Measurements from ENCODE around the gene ADD2. TPM values are rescaled to one million over a fixed set of nuclear protein-coding genes. Genes with fewer than 3 reads are reported as not detected.

Gene ADD2
- total RNA-seq, 1 donor from 2014 or later: 0.15 TPM

- no peak for DNase-seq (ENCODE audit: low spot score)
- TF ChIP-seq CTCF (IDR thresholded peaks at IDR 0.05): no peak
- no peak overlapping the region for H3K27ac Mint-ChIP-seq (ENCODE audit: unreplicated experiment)
- no peaks in the 10 kb centered on the region for H3K36me3 Mint-ChIP-seq (ENCODE audit: low read depth)
- H3K27me3 Mint-ChIP-seq (ENCODE audit: low read depth): peaks cover 15% of the 10 kb centered on the region
- H3K4me3 Mint-ChIP-seq (ENCODE audit: unreplicated experiment): no peak overlapping the region
- H3K4me1 Mint-ChIP-seq (ENCODE audit: low read depth): no peaks in the 10 kb centered on the region
- peaks cover 3% of the 10 kb centered on the region for H3K9me3 Mint-ChIP-seq (ENCODE audit: low read depth)
These were observed 19.8 kb downstream of the ADD2 start for GRCh38 chr2:70748002-70748784.

GRCh38 chr2:70747284-70747683 lies 20.7 kb downstream of the ADD2 start:
- TF ChIP-seq CTCF (IDR thresholded peaks at IDR 0.05): no peak
- Mint-ChIP-seq H3K36me3 (ENCODE audit: low read depth) (no peaks in the 10 kb centered on the region), H3K27me3 (ENCODE audit: low read depth) (peaks cover 15% of the 10 kb centered on the region), H3K9me3 (ENCODE audit: low read depth) (peaks cover 3% of the 10 kb centered on the region), H3K4me1 (ENCODE audit: low read depth) (no peaks in the 10 kb centered on the region), H3K4me3 (ENCODE audit: unreplicated experiment) (no peak overlapping the region), H3K27ac (ENCODE audit: unreplicated experiment) (no peak overlapping the region)
- no peak for DNase-seq (ENCODE audit: low spot score)

GRCh38 chr2:70746094-70746974 lies 21.7 kb downstream of the ADD2 start:
- DNase-seq (ENCODE audit: low spot score): no peak
- H3K4me1 Mint-ChIP-seq (ENCODE audit: low read depth): no peaks in the 10 kb centered on the region
- no peaks in the 10 kb centered on the region for H3K36me3 Mint-ChIP-seq (ENCODE audit: low read depth)
- H3K27ac Mint-ChIP-seq (ENCODE audit: unreplicated experiment): no peak overlapping the region
- TF ChIP-seq CTCF (IDR thresholded peaks at IDR 0.05): no peak
- H3K4me3 Mint-ChIP-seq (ENCODE audit: unreplicated experiment): no peak overlapping the region
- peaks cover 3% of the 10 kb centered on the region for H3K9me3 Mint-ChIP-seq (ENCODE audit: low read depth)
- peaks cover 17% of the 10 kb centered on the region for H3K27me3 Mint-ChIP-seq (ENCODE audit: low read depth)

DNA sequence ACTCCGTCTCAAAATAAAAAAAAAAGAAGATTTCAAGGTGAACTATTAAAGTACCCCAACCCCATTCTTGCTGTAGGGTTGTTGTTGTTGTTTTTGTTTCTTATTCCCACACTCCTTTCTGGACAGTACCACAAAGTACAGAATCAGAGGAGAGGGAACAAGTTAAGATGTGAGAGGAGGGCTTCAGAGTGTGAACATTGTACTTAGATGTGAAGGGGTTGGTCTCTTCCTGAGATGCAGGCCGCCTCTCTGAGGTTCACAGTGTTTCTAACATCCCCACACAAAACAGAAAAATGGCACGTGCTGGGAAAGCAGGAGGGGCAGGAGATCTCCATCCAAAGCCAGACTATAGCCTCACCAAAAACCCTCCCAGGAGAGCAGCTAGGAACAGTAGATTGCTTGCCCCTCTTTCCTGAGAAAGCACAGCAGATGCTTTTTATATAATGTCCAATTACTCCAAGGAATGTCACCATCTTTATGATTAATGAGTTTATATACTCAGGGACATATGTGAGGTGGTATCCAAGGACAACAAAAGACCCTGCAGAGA lies 22.6 kb downstream of the ADD2 start:
- Mint-ChIP-seq H3K9me3 (ENCODE audit: low read depth) (peaks cover 3% of the 10 kb centered on the region), H3K4me3 (ENCODE audit: unreplicated experiment) (no peak overlapping the region), H3K27me3 (ENCODE audit: low read depth) (peaks cover 20% of the 10 kb centered on the region), H3K4me1 (ENCODE audit: low read depth) (no peaks in the 10 kb centered on the region), H3K27ac (ENCODE audit: unreplicated experiment) (no peak overlapping the region), H3K36me3 (ENCODE audit: low read depth) (no peaks in the 10 kb centered on the region)
- DNase-seq (ENCODE audit: low spot score): no peak
- no peak for TF ChIP-seq CTCF (IDR thresholded peaks at IDR 0.05)

DNA sequence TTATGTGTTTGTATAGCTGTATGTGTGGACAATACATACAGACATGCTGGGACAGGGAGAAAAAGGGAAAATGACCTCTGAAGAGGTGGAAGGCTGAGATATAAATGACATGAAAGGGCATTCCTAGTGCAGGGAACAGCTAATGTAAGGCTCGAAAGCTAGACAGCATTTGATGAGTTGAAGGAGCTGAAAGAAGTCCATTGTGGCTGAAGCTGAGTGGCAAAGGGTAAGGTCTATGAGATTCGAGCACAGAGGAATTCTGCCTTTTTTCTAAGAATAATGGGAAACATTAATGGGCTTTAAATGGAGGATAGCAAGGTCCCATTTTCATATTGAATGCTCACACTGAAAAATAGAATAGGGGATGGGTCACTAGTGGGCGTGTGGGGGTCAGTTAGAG lies 23.6 kb downstream of the ADD2 start:
- Mint-ChIP-seq H3K36me3 (ENCODE audit: low read depth) (no peaks in the 10 kb centered on the region), H3K9me3 (ENCODE audit: low read depth) (peaks cover 3% of the 10 kb centered on the region), H3K27ac (ENCODE audit: unreplicated experiment) (no peak overlapping the region), H3K4me1 (ENCODE audit: low read depth) (no peaks in the 10 kb centered on the region), H3K4me3 (ENCODE audit: unreplicated experiment) (no peak overlapping the region), H3K27me3 (ENCODE audit: low read depth) (peaks cover 16% of the 10 kb centered on the region)
- DNase-seq (ENCODE audit: low spot score): no peak
- TF ChIP-seq CTCF (IDR thresholded peaks at IDR 0.05): no peak

Data from chondrocyte (in vitro differentiated cells).